Endodermal cell (in vitro differentiated cells): ENCODE results near the gene TMEM255B. TPM values are rescaled to one million over a fixed set of nuclear protein-coding genes. Genes with fewer than 3 reads are reported as not detected.

ENCODE experiments used
- DNase-seq: peaks from one replicate; pipeline ENCODE4 v3.0.0-alpha.2; 2017
- H3K27ac ChIP-seq: 2 replicates; pipeline ENCODE4 v1.5.1; 2013; ENCODE audit warnings: mild to moderate bottlenecking, low read depth, low read length, moderate library complexity
- H3K27me3 ChIP-seq: 2 replicates; pipeline ENCODE4 v1.6.1; 2013; ENCODE audit warnings: mild to moderate bottlenecking, low read length, moderate library complexity; ENCODE audit not compliant: insufficient read depth, control insufficient read depth, poor library complexity, severe bottlenecking
- H3K36me3 ChIP-seq: 2 replicates; pipeline ENCODE4 v1.7.0; 2013; ENCODE audit warnings: mild to moderate bottlenecking, low read length, moderate library complexity; ENCODE audit not compliant: control insufficient read depth, insufficient read depth
- H3K4me1 ChIP-seq: one replicate; pipeline ENCODE4 v1.7.0; 2013; ENCODE audit warnings: low read length; ENCODE audit not compliant: control insufficient read depth, insufficient read depth
- H3K4me3 ChIP-seq: 2 replicates; pipeline ENCODE4 v1.5.1; 2013; ENCODE audit warnings: mild to moderate bottlenecking, low read length, moderate library complexity
- H3K9ac ChIP-seq: 2 replicates; pipeline ENCODE4 v1.6.1; 2013; ENCODE audit warnings: mild to moderate bottlenecking, low read length, moderate library complexity; ENCODE audit not compliant: poor library complexity, severe bottlenecking; ENCODE audit errors: extremely low read depth
- H3K9me3 ChIP-seq: 2 replicates; pipeline ENCODE4 v1.6.1; 2013; ENCODE audit warnings: mild to moderate bottlenecking, low read length, moderate library complexity; ENCODE audit not compliant: control insufficient read depth
- H3K27ac Mint-ChIP-seq: 2 replicates; pipeline ENCODE4 v1.8.0; 2020; ENCODE audit warnings: mixed read lengths
- H3K27me3 Mint-ChIP-seq: 2 replicates; pipeline ENCODE4 v1.8.0; 2021; ENCODE audit warnings: mild to moderate bottlenecking, mixed read lengths; ENCODE audit not compliant: insufficient read depth
- H3K36me3 Mint-ChIP-seq: 2 replicates; pipeline ENCODE4 v1.8.0; 2020; ENCODE audit warnings: low read depth, mixed read lengths
- H3K4me1 Mint-ChIP-seq: 2 replicates; pipeline ENCODE4 v1.8.0; 2020; ENCODE audit warnings: mixed read lengths
- H3K4me3 Mint-ChIP-seq: 2 replicates; pipeline ENCODE4 v1.8.0; 2020; ENCODE audit warnings: mild to moderate bottlenecking, moderate library complexity, mixed read lengths
- H3K9me3 Mint-ChIP-seq: 2 replicates; pipeline ENCODE4 v1.8.0; 2020; ENCODE audit warnings: mild to moderate bottlenecking, mixed read lengths
- CTCF ChIP-seq: fragments of 200-600 bp; sonication (generic); conservative IDR thresholded peaks from 2 replicates; pipeline ENCODE4 v1.5.0; 2021; ENCODE audit warnings: antibody characterized with exemption, mild to moderate bottlenecking
- WGBS, 2 experiments: methylation state at CpG; one replicate each; pipeline versions ENCODE4 v1.1.5 to v1.1.7; 2013; ENCODE audit warnings: missing lambda C conversion rate in 2 of 2, mixed read lengths in 1 of 2; ENCODE audit not compliant: insufficient coverage in 1 of 2, insufficient read length in 1 of 2; 5-methylcytosine and 5-hydroxymethylcytosine counted together
- total RNA-seq, 2 donors: library from RNA; stranded (reverse); fragmentation: NEBNext Ultra II Directional in 1 of 2; extraction: Animal tissue kit (Norgen Biotek cat#: 25700) in 1 of 2; gene quantifications; 2 replicates in 1 of 2; 3 replicates in 1 of 2; pipeline ENCODE4 v1.2.1, GENCODE V29; 2021

The TMEM255B gene
- total RNA-seq, 2 donors from 2014 or later, result 0.55 to 2.1 TPM

GRCh38 chr13:113831061-113831460 lies 72.0 kb downstream of the TMEM255B start:
- Histone ChIP-seq H3K9me3 (no peaks in the 10 kb centered on the region), H3K4me3 (no peak overlapping the region), H3K27ac (no peak overlapping the region), H3K9ac (no peak overlapping the region), H3K36me3 (peaks cover 6% of the 10 kb centered on the region), H3K27me3 (no peaks in the 10 kb centered on the region), H3K4me1 (no peaks in the 10 kb centered on the region)
- no peak for TF ChIP-seq CTCF
- H3K27me3 Mint-ChIP-seq, result no peaks in the 10 kb centered on the region
- no peaks in the 10 kb centered on the region for H3K4me1 Mint-ChIP-seq
- H3K9me3 Mint-ChIP-seq, result no peaks in the 10 kb centered on the region
- H3K27ac Mint-ChIP-seq, result no peak overlapping the region
- peaks cover 42% of the 10 kb centered on the region for H3K36me3 Mint-ChIP-seq
- H3K4me3 Mint-ChIP-seq, result no peak overlapping the region
- no peak for DNase-seq
- 90 to 94% methylated on average over 10 to 23 of the region's 23 CpGs for WGBS, 2 experiments

GRCh38 chr13:113832205-113832604 lies 73.2 kb downstream of the TMEM255B start:
- peaks cover 6% of the 10 kb centered on the region for H3K36me3 ChIP-seq
- no peaks in the 10 kb centered on the region for H3K27me3 Mint-ChIP-seq
- no peak overlapping the region for H3K4me3 ChIP-seq
- no peak overlapping the region for H3K9ac ChIP-seq
- no peak for DNase-seq
- H3K4me1 ChIP-seq, result no peaks in the 10 kb centered on the region
- peaks cover 4% of the 10 kb centered on the region for H3K4me1 Mint-ChIP-seq
- TF ChIP-seq CTCF, result no peak
- H3K9me3 ChIP-seq, result no peaks in the 10 kb centered on the region
- H3K27ac Mint-ChIP-seq, result no peak overlapping the region
- WGBS, 2 experiments, result 96 to 97% methylated on average over 14 to 19 of the region's 19 CpGs
- H3K27ac ChIP-seq, result no peak overlapping the region
- H3K36me3 Mint-ChIP-seq, result peaks cover 41% of the 10 kb centered on the region
- no peaks in the 10 kb centered on the region for H3K9me3 Mint-ChIP-seq
- no peak overlapping the region for H3K4me3 Mint-ChIP-seq
- H3K27me3 ChIP-seq, result no peaks in the 10 kb centered on the region

GRCh38 chr13:113832631-113833030 lies 73.6 kb downstream of the TMEM255B start:
- H3K4me1 Mint-ChIP-seq, result peaks cover 8% of the 10 kb centered on the region
- peaks cover 41% of the 10 kb centered on the region for H3K36me3 Mint-ChIP-seq
- Histone ChIP-seq H3K4me3 (no peak overlapping the region), H3K4me1 (no peaks in the 10 kb centered on the region), H3K27ac (no peak overlapping the region), H3K36me3 (peaks cover 6% of the 10 kb centered on the region), H3K27me3 (no peaks in the 10 kb centered on the region), H3K9ac (no peak overlapping the region), H3K9me3 (no peaks in the 10 kb centered on the region)
- DNase-seq, result no peak
- H3K9me3 Mint-ChIP-seq, result no peaks in the 10 kb centered on the region
- H3K4me3 Mint-ChIP-seq, result no peak overlapping the region
- no peak for TF ChIP-seq CTCF
- 89 to 96% methylated on average over 11 to 23 of the region's 23 CpGs for WGBS, 2 experiments
- no peak overlapping the region for H3K27ac Mint-ChIP-seq
- H3K27me3 Mint-ChIP-seq, result no peaks in the 10 kb centered on the region
